ENCODE results near the gene R3HDM2.

R3HDM2 gene

DNA sequence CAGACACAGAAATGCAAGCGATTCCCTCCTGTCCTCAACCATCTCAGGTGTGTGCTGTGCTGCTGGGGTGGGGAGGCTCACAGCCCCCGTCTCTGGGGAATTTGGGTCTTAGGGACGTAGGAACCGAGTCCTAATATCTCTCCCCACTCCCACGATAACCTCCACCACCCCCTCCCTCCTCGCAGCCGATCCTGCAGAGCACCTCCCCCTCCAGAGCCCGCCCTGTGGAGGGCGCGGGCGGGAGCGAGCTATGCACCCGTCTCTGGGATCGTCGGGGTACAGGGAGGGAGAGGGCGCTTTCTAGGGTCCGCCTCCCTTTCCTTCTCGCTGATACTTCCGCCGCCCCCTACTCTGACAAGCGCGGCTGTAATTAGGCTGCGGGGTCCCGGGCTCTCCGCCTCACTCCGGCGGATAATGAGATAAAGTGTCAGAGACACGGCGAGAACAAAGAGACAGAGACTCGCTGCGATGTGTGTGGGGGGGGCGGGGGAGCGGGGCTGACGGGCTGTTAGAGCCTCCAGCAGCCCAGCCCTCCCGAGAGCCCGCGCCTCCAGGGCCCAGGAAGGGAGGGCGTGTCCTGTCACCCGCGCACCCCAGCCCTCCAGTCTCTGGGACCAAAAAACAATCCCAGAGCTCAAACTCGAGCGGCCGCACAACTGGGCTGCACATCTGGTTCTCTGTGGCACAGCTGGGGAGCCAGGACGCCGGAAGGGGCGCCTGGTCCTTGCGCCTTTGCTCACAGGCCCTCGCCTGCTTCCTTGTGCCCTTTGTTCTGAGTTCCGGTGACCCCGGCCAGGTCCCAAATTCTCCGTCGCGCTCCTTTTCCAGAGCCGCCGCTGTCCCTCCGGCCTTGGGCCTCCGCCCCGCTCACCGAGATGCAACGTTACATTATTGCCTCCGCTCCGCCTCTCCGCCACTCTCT is 192.7 kb downstream of the R3HDM2 start:
- TF ChIP-seq EZH2 (IDR thresholded peaks at IDR 0.05; ENCODE audit: borderline replicate concordance, low read length): no peak
- TF ChIP-seq, protein P1, sequence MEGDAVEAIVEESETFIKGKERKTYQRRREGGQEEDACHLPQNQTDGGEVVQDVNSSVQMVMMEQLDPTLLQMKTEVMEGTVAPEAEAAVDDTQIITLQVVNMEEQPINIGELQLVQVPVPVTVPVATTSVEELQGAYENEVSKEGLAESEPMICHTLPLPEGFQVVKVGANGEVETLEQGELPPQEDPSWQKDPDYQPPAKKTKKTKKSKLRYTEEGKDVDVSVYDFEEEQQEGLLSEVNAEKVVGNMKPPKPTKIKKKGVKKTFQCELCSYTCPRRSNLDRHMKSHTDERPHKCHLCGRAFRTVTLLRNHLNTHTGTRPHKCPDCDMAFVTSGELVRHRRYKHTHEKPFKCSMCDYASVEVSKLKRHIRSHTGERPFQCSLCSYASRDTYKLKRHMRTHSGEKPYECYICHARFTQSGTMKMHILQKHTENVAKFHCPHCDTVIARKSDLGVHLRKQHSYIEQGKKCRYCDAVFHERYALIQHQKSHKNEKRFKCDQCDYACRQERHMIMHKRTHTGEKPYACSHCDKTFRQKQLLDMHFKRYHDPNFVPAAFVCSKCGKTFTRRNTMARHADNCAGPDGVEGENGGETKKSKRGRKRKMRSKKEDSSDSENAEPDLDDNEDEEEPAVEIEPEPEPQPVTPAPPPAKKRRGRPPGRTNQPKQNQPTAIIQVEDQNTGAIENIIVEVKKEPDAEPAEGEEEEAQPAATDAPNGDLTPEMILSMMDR (IDR thresholded peaks at IDR 0.05; ENCODE audit: low read length): no peak
- Histone ChIP-seq H2AFZ (ENCODE audit: low read length) (no peak overlapping the region), H3K9me3 (ENCODE audit: low read length) (no peaks in the 10 kb centered on the region), H3K4me1 (ENCODE audit: insufficient read depth, low read length, severe bottlenecking) (peaks cover 93% of the 10 kb centered on the region), H3K36me3 (ENCODE audit: insufficient read depth, low read length) (peaks cover 25% of the 10 kb centered on the region), H3K27ac (ENCODE audit: low read depth, low read length, poor library complexity, severe bottlenecking) (peak overlapping the region; percentile 52), H3K27me3 (ENCODE audit: insufficient read depth, low read length) (no peaks in the 10 kb centered on the region), H3K9ac (ENCODE audit: low read length) (peak overlapping the region; percentile 66; the same call in 1 of the 2 replicates), H3K9me2 (ENCODE audit: low read depth, low read length) (no peaks in the 10 kb centered on the region), H3K4me2 (ENCODE audit: low read length) (peak overlapping the region; percentile 78), H3F3A (ENCODE audit: insufficient read depth, low read length) (peaks cover 8% of the 10 kb centered on the region; the same call in 1 of the 2 replicates), H3K79me2 (ENCODE audit: insufficient read depth, low read length) (no peaks in the 10 kb centered on the region), H4K20me1 (ENCODE audit: insufficient read depth, low read length) (no peaks in the 10 kb centered on the region), H3K4me3 (ENCODE audit: low read depth, low read length, poor library complexity, severe bottlenecking) (peak overlapping the region; percentile 61)

DNA sequence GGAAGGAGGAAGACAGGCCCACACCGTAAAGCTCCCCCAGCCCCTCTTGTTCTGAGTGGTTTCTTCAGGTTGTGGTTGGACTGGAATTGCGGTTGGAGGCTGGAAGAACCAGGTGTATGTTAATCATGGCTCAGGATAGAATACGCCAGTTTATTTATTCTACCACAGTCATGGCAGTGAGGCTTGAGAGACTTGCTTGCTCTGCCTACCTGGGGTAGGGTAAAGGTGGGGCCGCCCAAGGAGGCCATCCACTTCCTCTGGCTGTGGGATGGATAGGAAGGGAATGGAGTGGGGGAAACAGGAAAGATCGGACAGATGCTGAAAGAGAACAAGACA is 193.3 kb downstream of the R3HDM2 start:
- Histone ChIP-seq H3K4me2 (ENCODE audit: low read length) (peak overlapping the region; percentile 78; the same call in 1 of the 2 replicates), H3K27ac (ENCODE audit: low read depth, low read length, poor library complexity, severe bottlenecking) (peak overlapping the region; percentile 52), H2AFZ (ENCODE audit: low read length) (no peak overlapping the region), H4K20me1 (ENCODE audit: insufficient read depth, low read length) (no peaks in the 10 kb centered on the region), H3K9me2 (ENCODE audit: low read depth, low read length) (no peaks in the 10 kb centered on the region), H3K9ac (ENCODE audit: low read length) (peak overlapping the region; percentile 66; the same call in 1 of the 2 replicates), H3K27me3 (ENCODE audit: insufficient read depth, low read length) (no peaks in the 10 kb centered on the region), H3F3A (ENCODE audit: insufficient read depth, low read length) (peaks cover 8% of the 10 kb centered on the region; the same call in 1 of the 2 replicates), H3K4me3 (ENCODE audit: low read depth, low read length, poor library complexity, severe bottlenecking) (peak overlapping the region; percentile 61), H3K4me1 (ENCODE audit: insufficient read depth, low read length, severe bottlenecking) (peaks cover 94% of the 10 kb centered on the region), H3K9me3 (ENCODE audit: low read length) (no peaks in the 10 kb centered on the region), H3K36me3 (ENCODE audit: insufficient read depth, low read length) (peaks cover 31% of the 10 kb centered on the region), H3K79me2 (ENCODE audit: insufficient read depth, low read length) (no peaks in the 10 kb centered on the region)
- TF ChIP-seq, protein P1 (IDR thresholded peaks at IDR 0.05; ENCODE audit: low read length): no peak
- TF ChIP-seq EZH2 (IDR thresholded peaks at IDR 0.05; ENCODE audit: borderline replicate concordance, low read length): no peak

DNA sequence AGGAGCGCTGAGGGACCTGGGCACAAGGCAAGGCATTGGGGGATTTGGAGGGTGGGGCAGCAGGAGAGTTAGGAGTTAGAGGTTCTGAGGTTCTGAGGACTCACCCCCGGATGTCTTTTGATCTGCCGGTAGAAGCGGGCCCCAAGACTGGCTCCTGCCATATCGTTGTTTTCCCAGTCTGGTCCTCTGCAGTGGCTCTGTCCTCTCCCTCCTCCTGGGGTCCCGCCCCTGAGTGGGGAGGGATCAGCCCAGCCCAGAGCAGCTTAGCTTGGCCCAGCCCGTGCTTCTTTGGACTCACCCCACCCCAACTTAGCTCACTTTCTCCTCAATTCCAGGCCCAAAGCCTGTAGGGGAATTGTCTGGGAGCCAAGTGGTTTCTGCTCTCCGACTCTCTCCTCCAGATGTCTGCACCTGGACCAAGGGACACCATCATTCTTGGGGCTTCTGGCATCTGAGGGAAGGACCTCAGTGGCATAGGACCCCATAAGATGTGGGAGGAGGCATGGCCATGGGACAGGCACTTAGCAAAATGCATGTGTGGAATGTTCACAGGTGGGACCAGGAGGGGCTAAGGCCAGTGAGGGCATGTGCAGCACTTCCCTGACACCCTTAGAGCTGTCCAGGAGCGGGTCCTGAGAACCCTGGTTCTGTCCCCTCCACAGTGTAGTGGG is 193.8 kb downstream of the R3HDM2 start:
- Histone ChIP-seq H3K27ac (ENCODE audit: low read depth, low read length, poor library complexity, severe bottlenecking) (peak overlapping the region; percentile 52), H3K9ac (ENCODE audit: low read length) (no peak overlapping the region; the same call in 1 of the 2 replicates), H3K4me2 (ENCODE audit: low read length) (peak overlapping the region; percentile 14; the same call in 1 of the 2 replicates), H2AFZ (ENCODE audit: low read length) (no peak overlapping the region), H3K9me2 (ENCODE audit: low read depth, low read length) (no peaks in the 10 kb centered on the region), H3K36me3 (ENCODE audit: insufficient read depth, low read length) (peaks cover 36% of the 10 kb centered on the region), H3K27me3 (ENCODE audit: insufficient read depth, low read length) (no peaks in the 10 kb centered on the region), H3K4me3 (ENCODE audit: low read depth, low read length, poor library complexity, severe bottlenecking) (peak overlapping the region; percentile 50), H3F3A (ENCODE audit: insufficient read depth, low read length) (peaks cover 8% of the 10 kb centered on the region; the same call in 1 of the 2 replicates), H3K9me3 (ENCODE audit: low read length) (no peaks in the 10 kb centered on the region), H3K4me1 (ENCODE audit: insufficient read depth, low read length, severe bottlenecking) (peaks cover 94% of the 10 kb centered on the region), H3K79me2 (ENCODE audit: insufficient read depth, low read length) (no peaks in the 10 kb centered on the region), H4K20me1 (ENCODE audit: insufficient read depth, low read length) (no peaks in the 10 kb centered on the region)
- TF ChIP-seq EZH2 (IDR thresholded peaks at IDR 0.05; ENCODE audit: borderline replicate concordance, low read length): no peak
- TF ChIP-seq, protein P1 (IDR thresholded peaks at IDR 0.05; ENCODE audit: low read length): no peak

All from OCI-LY1 (cell line).